GM21737 (cell line): ENCODE measurements around the gene ECHS1.
"Not testable (repeated sequence)": the region's sequence is repeated elsewhere in the genome, so short reads cannot be mapped to it uniquely, and the experiment has no call there.

Experiments
- ATAC-seq: cut with Tn5 transposase; IDR thresholded peaks from one replicate; pipeline ENCODE4 v1.9.1; 2021; ENCODE audit warnings: mild to moderate bottlenecking, moderate library complexity; ENCODE audit not compliant: unreplicated experiment

Gene ECHS1

DNA sequence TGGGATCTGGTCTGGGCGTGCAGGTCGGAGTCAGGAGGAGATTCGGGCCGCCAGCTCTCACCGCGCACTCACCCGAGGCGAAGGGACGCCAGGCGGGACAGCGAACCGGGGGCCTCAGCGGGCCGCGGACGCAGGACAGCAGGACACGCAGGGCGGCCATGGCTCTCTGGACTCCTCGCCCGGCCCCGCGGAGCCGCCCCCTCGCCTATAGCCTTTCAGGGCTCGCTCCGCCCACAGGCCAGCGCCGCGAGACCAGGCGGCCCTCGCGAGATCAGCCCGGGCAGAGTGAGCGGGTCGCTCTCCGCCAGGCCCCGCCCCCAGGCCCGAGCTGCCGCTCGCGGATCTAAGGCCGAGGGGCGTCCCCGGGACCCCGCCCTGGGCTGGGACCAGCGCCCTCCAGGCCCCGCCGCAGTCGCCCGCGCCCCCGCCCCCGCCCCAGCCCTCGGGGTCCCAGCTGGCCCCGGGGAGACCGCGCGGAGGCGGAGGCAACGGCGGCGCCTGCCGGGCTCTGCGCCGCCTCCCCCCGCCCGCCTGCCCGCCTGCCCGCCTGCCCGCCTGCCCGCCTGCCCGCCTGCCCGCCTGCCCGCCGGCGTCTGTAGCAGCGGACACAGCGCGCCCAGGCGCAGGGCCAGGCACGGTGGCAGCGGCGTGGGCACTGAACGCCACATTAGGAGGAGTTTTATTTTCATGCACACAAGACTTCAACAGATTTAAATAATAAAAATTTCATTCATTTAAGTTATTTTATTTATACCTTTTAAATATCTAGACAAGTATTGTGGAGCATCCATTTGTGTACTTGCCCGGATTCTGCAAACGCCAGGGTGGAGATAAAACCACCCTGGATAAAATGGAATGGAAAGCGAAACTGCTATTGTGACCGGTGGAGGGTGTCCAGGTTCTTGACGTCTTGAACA is at the start of gene ECHS1:
TSS of gene ECHS1 (minus strand) at position 181 of the 917 bp plus-strand sequence. CDS start at position 160, 21 bp downstream.
- peak; percentile 94 for ATAC-seq

GRCh38 chr10:133422223-133422806 is 49.2 kb upstream of the ECHS1 start:
- ATAC-seq, result no peak

DNA sequence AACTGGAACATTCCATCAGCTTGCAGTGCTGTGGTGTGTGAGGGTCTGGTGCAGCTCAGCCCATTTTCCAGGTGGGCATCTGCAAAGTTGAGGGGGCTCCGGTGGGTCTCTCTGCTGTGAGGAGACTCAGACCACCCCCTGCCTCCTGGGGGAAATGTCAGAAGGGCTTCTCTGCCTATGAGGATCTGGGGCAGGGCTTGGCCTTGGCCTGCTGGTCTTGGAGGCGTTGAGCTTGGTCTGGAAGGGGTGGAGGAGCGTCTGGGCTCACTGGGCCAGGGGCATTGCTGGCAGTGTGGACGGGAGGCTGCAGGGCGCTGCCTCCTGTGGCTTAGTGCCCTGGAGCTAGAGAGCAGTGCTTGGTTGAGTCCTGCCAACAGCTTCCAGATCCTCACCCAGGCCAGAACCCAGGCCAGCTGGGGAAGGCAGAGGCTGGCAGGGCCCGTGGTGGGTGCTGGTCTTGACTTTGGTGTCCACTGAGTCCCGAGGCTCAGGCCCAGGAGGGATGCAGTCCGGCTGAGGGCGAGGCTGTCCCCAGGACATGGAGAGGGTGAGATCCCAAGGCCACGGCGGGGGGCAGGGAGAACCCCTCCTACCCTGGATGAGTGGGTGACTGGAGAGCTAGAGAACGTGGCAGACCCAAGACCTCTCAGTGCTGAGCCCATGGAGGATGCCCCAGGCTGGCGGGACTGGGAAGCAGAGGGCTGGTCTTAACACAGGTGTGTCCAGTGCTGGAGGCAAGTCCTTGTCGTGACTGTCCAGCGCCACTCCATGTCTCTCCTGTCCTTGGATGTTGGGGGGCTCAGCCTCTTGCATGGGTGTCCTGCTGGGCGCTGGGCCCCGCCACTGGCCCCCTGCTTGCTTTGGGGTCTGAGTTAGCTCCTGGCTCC is 48.4 kb upstream of the ECHS1 start:
- ATAC-seq, result no peak

- no peak for ATAC-seq
Measured at GRCh38 chr10:133420579-133420978, 47.4 kb upstream of the ECHS1 start.

- no peak for ATAC-seq
Measured at GRCh38 chr10:133420028-133420427, 46.9 kb upstream of the ECHS1 start.

DNA sequence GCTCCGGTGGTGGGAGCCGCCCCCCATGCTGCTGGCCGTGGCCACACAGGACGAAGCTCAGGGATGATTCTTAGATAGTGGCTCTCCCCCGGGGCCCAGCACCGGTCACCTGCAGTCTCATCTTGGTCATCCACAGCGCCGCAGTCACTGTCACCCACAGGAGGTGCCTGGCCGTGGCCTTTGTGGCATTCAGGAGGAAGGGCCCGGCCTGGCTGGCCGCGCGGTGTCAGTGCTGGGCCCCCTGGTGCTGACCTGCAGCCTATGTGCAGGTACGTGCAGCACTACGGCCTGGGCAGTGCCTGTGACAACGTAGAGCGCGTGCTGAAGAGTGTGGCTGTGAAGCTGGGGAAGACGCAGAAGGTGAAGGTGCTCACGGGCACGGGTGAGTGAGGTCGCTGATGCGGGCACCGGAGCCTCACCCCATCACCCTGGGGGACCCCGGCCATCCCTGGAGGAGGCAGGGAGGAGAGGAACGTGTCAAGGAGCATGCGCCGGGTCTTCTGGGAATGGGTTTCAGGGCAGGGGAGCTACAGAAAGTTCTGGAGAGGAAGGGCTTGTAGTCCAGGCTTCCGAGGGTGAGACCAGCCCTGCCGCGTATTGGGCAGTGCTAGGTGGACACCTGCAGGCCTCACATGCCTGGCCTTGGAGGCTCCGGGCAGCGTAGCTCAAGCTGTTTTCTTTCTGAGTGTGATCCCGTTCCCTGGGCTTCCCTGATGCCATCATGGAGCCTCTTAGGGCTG is 46.2 kb upstream of the ECHS1 start:
- ATAC-seq, result no peak

DNA sequence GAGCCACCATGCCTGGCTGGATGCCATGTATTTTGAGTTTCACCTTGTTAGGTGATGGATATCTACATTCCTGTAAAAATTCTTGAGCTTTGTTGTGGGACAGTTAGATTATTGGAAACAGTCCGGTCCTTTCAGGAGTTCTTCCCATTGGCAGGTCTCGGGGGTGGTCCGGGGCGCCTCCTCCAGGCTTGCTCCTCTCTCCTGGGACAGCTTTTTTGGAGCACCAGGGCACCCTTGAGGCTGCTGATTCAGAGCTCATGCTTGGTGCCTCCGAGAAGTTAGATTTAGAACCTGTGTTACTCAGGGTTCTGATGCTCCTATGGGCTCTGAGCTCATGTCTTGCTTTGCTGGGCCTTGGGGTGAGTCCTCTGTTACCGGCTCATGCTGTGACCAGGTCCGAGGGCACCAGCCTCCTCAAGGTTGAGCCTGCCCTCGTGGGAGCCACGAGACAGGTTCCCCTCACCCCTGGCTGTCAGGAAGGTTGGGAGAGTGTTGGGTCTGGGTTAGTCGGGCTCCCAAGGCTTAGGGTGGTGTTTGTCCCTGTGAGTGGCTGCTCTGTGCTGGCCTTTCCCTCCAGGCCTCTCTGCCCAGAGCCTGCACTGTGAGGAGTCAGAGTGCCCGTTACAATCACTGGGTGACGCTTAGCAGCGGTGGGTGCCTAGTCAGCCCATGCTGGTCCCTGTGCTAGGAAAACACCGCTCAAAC is 45.3 kb upstream of the ECHS1 start:
- no peak for ATAC-seq

DNA sequence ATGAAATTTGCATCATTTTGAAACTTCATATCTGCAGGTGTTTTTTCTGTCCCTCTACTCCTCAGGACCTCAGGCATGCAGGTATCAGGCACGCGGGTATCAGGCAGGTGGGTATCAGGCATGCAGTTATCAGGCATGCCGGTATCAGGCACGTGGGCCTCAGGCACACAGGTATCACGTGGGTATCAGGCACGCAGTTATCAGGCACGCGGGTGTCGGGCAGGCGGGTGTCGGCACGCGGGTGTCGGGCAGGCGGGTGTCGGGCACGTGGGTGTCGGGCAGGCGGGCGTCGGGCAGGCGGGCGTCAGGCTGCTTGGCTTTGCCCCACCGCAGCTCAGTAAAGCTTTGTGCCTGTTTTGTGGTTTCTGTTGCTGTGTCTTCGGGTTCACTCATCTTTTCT is 42.6 kb upstream of the ECHS1 start:
- ATAC-seq, result no peak

- ATAC-seq, result not testable (repeated sequence)
Measured at GRCh38 chr10:133414401-133414800, 41.2 kb upstream of the ECHS1 start.

DNA sequence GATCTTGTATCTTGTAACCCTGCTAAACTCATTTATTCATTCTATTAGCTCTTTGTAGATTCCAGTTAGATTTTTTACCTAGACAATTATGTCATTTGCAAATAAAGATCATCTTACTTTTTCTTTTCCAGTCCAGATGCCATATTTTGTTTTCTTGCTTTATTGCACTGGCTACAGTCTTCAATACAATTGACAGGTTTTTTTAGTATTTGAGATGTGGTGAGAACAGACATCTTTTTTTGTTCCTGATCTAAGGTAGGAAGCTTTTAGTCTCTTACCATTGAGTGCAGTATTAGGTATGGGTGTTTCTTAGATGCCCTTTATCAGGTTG is 39.2 kb upstream of the ECHS1 start:
- ATAC-seq, result no peak

DNA sequence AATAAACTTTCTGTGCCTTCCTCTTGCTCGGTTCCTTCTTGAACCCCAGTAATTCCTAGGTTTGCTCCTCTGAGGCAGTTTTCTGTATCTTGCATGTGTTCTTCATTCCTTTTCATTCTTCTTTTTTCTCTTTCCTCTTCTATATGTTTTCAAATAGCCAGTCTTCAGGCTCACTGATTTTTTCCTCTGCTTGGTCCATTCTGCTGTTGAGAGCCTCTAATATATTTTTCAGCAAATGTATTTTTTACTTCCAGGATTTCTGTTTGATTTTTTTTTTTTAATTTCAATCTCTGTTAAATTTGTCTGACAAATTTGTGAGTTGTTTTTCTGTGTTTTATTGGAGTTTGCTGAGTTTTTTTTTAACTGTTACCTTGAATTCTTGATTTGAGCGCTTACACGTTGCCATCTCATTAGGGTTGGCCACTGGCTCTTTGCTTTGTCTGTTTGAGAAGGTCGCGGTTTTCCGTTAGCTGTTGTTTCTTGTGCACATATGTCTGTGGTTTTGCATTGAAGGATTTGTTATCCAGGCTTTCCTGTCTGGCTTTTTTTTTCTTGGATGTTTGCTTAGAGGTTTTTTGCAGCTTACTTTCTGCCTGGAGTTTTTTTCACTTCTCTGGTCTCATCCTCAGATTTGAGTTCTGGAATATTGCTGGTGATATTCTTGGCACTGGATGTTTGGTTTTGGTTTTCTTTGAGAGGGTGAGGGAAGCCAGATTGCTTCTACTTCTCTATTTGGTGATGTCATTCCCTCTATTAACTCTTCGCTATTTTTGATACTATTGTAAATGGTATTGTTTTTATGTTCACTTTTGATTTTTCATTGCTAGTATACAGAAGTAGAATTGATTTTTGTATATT is 38.6 kb upstream of the ECHS1 start:
- no peak for ATAC-seq

- peak; percentile 41 for ATAC-seq
Measured at GRCh38 chr10:133405844-133406527, 32.8 kb upstream of the ECHS1 start.

DNA sequence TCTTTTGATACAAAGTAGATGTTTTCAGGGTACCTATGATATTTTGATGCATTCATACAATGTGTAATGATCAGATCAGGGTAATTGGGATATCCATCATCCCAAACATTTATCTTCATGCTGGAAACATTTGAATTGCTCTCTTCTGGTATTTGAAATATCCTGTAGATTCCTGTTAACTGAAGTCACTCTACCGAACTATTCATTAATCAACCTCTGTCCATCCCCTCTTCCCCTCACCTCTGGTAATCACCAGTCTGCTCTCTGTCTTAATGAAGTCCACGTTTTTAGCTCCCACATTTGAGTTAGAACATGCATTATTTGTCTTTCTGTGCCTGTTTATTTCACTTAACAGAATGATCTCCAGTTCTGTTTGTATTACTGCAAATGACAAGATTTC is 32.1 kb upstream of the ECHS1 start:
- ATAC-seq, result no peak

GRCh38 chr10:133403784-133404183 is 30.6 kb upstream of the ECHS1 start:
- no peak for ATAC-seq

DNA sequence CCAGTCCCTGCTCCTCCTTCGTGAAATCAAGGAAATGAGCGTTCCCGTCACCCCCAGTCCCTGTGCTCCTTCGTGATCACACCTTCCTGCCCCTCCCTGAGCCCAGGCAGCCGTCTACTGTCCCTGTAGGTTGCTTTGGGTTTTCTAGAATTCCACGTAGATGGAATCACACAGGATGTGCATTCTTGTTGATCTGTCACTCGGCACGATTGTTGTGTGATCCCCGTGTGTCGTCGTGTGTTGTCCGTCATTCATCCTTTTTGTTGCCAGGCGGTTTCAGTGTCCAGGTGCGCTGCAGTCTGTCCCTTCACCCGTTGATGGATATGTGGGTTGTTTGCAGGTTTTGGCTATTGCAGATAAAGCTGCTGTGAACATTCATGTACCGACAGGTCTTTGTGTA is 30.2 kb upstream of the ECHS1 start:
- no peak for ATAC-seq

DNA sequence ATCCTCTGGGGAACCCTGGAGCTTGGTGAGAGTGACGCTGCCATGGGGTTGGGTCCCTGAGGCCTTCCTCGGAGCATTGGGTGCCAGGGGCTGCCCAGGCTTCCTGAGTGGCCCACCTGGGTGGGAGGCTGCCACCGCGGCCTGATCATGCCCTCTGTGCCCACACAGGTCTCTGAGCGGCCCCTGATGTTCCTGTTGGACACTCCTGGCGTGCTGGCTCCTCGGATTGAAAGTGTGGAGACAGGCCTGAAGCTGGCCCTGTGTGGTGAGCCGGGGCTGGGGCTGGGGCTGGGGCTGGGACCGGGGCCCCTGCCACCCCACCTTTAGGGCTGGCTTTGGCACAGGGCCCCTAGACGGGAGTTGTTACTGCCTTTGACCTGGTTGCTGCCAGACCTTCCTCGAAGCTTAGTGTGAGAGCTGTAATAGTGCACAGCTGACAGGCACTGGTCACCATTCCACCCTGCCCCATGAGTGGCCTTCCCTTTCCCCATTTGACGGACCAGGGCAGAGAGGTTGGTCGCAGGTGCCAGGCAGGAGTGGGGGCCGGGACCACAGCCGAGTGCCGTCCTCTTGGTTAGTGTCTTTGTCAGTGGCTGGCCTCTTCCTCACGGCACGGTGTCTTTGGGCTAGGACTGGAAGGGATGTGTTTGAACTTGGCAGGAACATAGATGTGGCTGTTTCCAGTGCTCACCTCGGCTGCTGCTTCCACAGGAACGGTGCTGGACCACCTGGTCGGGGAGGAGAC is 29.0 kb upstream of the ECHS1 start:
- no peak for ATAC-seq

DNA sequence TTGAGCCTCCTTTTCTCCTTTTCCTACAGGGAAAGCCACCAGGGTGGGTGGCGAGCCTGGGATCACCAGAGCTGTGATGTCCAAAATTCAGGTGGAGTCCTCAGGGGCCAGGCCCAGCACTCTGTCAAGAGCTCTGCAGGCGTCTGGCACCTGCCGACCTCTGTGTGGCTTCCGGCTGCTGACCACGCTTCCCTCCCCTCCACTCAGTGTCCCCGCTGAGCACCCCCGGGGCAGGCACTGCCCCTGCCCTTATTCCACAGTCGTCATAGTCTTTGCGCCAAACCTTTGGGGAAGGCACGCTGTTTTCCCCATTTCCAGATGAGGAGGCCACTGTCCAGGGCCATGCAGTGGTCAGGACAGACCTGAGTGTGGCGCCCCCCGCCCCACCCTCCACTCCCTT is 28.3 kb upstream of the ECHS1 start:
- ATAC-seq, result no peak
